PC-9 (cell line): ENCODE data around the gene ZFP91. TPM values are rescaled to one million over a fixed set of nuclear protein-coding genes. Genes with fewer than 3 reads are reported as not detected.

Experiments used
- BruUV-seq: library from RNA; stranded (reverse); fragments of 400-500 nt; replicated peaks from 2 replicates; lab custom pipeline; 2021; lab: Mats Ljungman, UMichigan
- CTCF ChIA-PET: fragments of 300-600 bp; sonication (Branson Sonifier 250); formaldehyde crosslinking; loops from one replicate; lab custom pipeline; 2022; ENCODE audit warnings: antibody characterized with exemption; lab: Charles Lee
- POLR2A ChIA-PET: fragments of 300-600 bp; sonication (Branson Sonifier 250); formaldehyde crosslinking; loops from one replicate; lab custom pipeline; 2022; ENCODE audit warnings: antibody characterized with exemption; ENCODE audit not compliant: unreplicated experiment; lab: Charles Lee
- DNase-seq, 2 experiments: peaks; one replicate each; pipeline versions ENCODE4 v3.0.0 to v3.0.0-alpha.2; 2015 to 2022; ENCODE audit warnings: mixed read lengths in 1 of 2
- H2AFZ ChIP-seq: fragments of 200-600 bp; sonication (generic); 2 replicates; pipeline ENCODE4 v1.8.1; 2017; ENCODE audit warnings: antibody characterized with exemption
- H3F3A ChIP-seq: fragments of 200-600 bp; sonication (generic); 2 replicates; pipeline ENCODE4 v1.8.1; 2017; ENCODE audit warnings: antibody characterized with exemption, mild to moderate bottlenecking, low read depth; ENCODE audit not compliant: insufficient read depth
- H3K27ac ChIP-seq: fragments of 200-600 bp; sonication (generic); 2 replicates; pipeline ENCODE4 v1.6.1; 2016; ENCODE audit warnings: mixed run types
- H3K27me3 ChIP-seq: fragments of 200-600 bp; sonication (generic); 2 replicates; pipeline ENCODE4 v1.6.1; 2016; ENCODE audit warnings: low read depth, mixed run types; ENCODE audit not compliant: insufficient read depth
- H3K36me3 ChIP-seq: fragments of 200-600 bp; sonication (generic); 2 replicates; pipeline ENCODE4 v1.6.1; 2016; ENCODE audit warnings: low read depth, mixed run types
- H3K4me1 ChIP-seq: fragments of 200-600 bp; sonication (generic); replicated peaks from 2 replicates; pipeline ENCODE4 v1.6.1; 2016; ENCODE audit warnings: mixed run types; ENCODE audit not compliant: insufficient read depth
- H3K4me2 ChIP-seq: fragments of 200-600 bp; sonication (generic); 2 replicates; pipeline ENCODE4 v1.6.1; 2017; ENCODE audit warnings: mixed run types
- H3K4me3 ChIP-seq: fragments of 200-600 bp; sonication (generic); 2 replicates; pipeline ENCODE4 v1.6.1; 2016; ENCODE audit warnings: mixed run types
- H3K79me2 ChIP-seq: fragments of 200-600 bp; sonication (generic); 2 replicates; pipeline ENCODE4 v1.6.1; 2017; ENCODE audit warnings: low read depth, mixed run types
- H3K9me2 ChIP-seq: fragments of 200-600 bp; sonication (generic); 2 replicates; pipeline ENCODE4 v1.8.1; 2017; ENCODE audit warnings: mild to moderate bottlenecking; ENCODE audit not compliant: insufficient read depth
- H3K9me3 ChIP-seq: fragments of 200-600 bp; sonication (generic); 2 replicates; pipeline ENCODE4 v1.8.1; 2016; ENCODE audit warnings: low read depth; ENCODE audit not compliant: insufficient read depth
- H4K20me1 ChIP-seq: fragments of 200-600 bp; sonication (generic); 2 replicates; pipeline ENCODE4 v1.8.1; 2017; ENCODE audit not compliant: insufficient read depth
- CTCF ChIP-seq: fragments of 200-600 bp; sonication (generic); conservative IDR thresholded peaks from 2 replicates; pipeline ENCODE4 v1.6.1; 2017; ENCODE audit warnings: mixed run types, antibody characterized with exemption, mild to moderate bottlenecking, moderate library complexity
- EZH2 ChIP-seq: fragments of 200-600 bp; sonication (generic); IDR thresholded peaks from 2 replicates; pipeline ENCODE4 v1.8.0; 2017; ENCODE audit warnings: antibody characterized with exemption, low read depth
- intact Hi-C: fragments of 100-400 bp; cut with micrococcal nuclease; formaldehyde crosslinking; loops from one replicate; pipeline ENCODE4 v1.10.0; 2022; ENCODE audit not compliant: unreplicated experiment
- total RNA-seq: library from RNA; stranded (reverse); gene quantifications from 2 replicates; pipeline ENCODE4 v1.2.3, GENCODE V29; 2021

Gene ZFP91
- total RNA-seq, 1 experiment from 2014 or later, result 67.5 TPM

- no peak overlapping the region for H3K27ac ChIP-seq
These were observed 46.2 kb downstream of the ZFP91 start for GRCh38 chr11:58625086-58625485.

GRCh38 chr11:58625826-58626460 is 47.1 kb downstream of the ZFP91 start:
- H3K36me3 ChIP-seq, result peaks cover 34% of the 10 kb centered on the region
- H3K27ac ChIP-seq, result no peak overlapping the region
- H3K9me2 ChIP-seq, result no peaks in the 10 kb centered on the region
- H3K9me3 ChIP-seq, result no peaks in the 10 kb centered on the region
- peaks cover 12% of the 10 kb centered on the region for H3F3A ChIP-seq
- no peaks in the 10 kb centered on the region for H3K79me2 ChIP-seq
- no peak overlapping the region for H3K4me3 ChIP-seq
- DNase-seq, result no peak
- H4K20me1 ChIP-seq, result no peaks in the 10 kb centered on the region; the same call in 1 of the 2 replicates
- CTCF ChIA-PET, result interaction anchor here (0.6 kb wide), 1 partner anchor 304 kb away, joined by 3 read pairs; no protein-coding TSS in a partner anchor
- BruUV-seq, result no TSS peak
- H3K4me2 ChIP-seq, result no peak overlapping the region
- TF ChIP-seq EZH2 (no peak), CTCF (no peak)
- H3K27me3 ChIP-seq, result no peaks in the 10 kb centered on the region
- no peak overlapping the region for H2AFZ ChIP-seq
- intact Hi-C loops, result no loop called here
- POLR2A ChIA-PET, result interaction anchor here (0.6 kb wide), 1 partner anchor 49 kb away, joined by 7 read pairs; no protein-coding TSS in a partner anchor
- peaks cover 8% of the 10 kb centered on the region for H3K4me1 ChIP-seq

More at GRCh38 chr11:58625086-58625485, 46.2 kb downstream of the ZFP91 start:
- TF ChIP-seq CTCF (no peak), EZH2 (no peak)
- H3K79me2 ChIP-seq, result no peaks in the 10 kb centered on the region
- peaks cover 8% of the 10 kb centered on the region for H3K4me1 ChIP-seq
- H3K4me2 ChIP-seq, result no peak overlapping the region
- H3F3A ChIP-seq, result peaks cover 12% of the 10 kb centered on the region
- H3K9me2 ChIP-seq, result no peaks in the 10 kb centered on the region
- H3K36me3 ChIP-seq, result peaks cover 43% of the 10 kb centered on the region
- no peak overlapping the region for H3K4me3 ChIP-seq
- DNase-seq, result no peak
- ChIA-PET POLR2A (no interaction called here), CTCF (no interaction called here)
- no peaks in the 10 kb centered on the region for H3K27me3 ChIP-seq
- no peak overlapping the region for H2AFZ ChIP-seq
- BruUV-seq, result no TSS peak
- H4K20me1 ChIP-seq, result no peaks in the 10 kb centered on the region; the same call in 1 of the 2 replicates
- intact Hi-C loops, result no loop called here
- H3K9me3 ChIP-seq, result no peaks in the 10 kb centered on the region

GRCh38 chr11:58626934-58627483 is 48.1 kb downstream of the ZFP91 start:
- peak overlapping the region; percentile 45 for H3K27ac ChIP-seq
- CTCF ChIA-PET, result no interaction called here
- H3K27me3 ChIP-seq, result no peaks in the 10 kb centered on the region
- H3K9me2 ChIP-seq, result no peaks in the 10 kb centered on the region; the same call in 1 of the 2 replicates
- no peak overlapping the region for H2AFZ ChIP-seq
- no peaks in the 10 kb centered on the region; the same call in 1 of the 2 replicates for H4K20me1 ChIP-seq
- TF ChIP-seq CTCF, result no peak
- no peak for TF ChIP-seq EZH2
- peaks cover 28% of the 10 kb centered on the region for H3K36me3 ChIP-seq
- peaks cover 12% of the 10 kb centered on the region for H3F3A ChIP-seq
- H3K4me2 ChIP-seq, result no peak overlapping the region
- H3K9me3 ChIP-seq, result no peaks in the 10 kb centered on the region
- DNase-seq, result no peak
- no peak overlapping the region for H3K4me3 ChIP-seq
- H3K4me1 ChIP-seq, result peaks cover 8% of the 10 kb centered on the region
- BruUV-seq, result no TSS peak
- POLR2A ChIA-PET, result no interaction called here
- intact Hi-C loops, result no loop called here
- H3K79me2 ChIP-seq, result no peaks in the 10 kb centered on the region
